Bladder microvascular endothelial cell (primary cell): ENCODE results near the gene C9orf43. TPM values are rescaled to one million over a fixed set of nuclear protein-coding genes. Genes with fewer than 3 reads are reported as not detected.

Experiments used
- total RNA-seq: library from RNA; depleted of rRNA; stranded (reverse); fragments of >200 nt; gene quantifications from 2 replicates; pipeline ENCODE4 v1.2.3, GENCODE V29; 2014

C9orf43 gene, protein sequence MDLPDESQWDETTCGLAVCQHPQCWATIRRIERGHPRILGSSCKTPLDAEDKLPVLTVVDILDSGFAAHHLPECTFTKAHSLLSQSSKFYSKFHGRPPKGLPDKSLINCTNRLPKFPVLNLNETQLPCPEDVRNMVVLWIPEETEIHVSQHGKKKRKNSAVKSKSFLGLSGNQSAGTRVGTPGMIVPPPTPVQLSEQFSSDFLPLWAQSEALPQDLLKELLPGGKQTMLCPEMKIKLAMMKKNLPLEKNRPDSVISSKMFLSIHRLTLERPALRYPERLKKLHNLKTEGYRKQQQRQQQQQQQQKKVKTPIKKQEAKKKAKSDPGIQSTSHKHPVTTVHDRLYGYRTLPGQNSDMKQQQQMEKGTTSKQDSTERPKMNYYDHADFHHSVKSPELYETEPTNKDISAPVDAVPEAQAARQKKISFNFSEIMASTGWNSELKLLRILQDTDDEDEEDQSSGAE
- total RNA-seq = 0.16 and 0.44 TPM in 2 replicates

DNA sequence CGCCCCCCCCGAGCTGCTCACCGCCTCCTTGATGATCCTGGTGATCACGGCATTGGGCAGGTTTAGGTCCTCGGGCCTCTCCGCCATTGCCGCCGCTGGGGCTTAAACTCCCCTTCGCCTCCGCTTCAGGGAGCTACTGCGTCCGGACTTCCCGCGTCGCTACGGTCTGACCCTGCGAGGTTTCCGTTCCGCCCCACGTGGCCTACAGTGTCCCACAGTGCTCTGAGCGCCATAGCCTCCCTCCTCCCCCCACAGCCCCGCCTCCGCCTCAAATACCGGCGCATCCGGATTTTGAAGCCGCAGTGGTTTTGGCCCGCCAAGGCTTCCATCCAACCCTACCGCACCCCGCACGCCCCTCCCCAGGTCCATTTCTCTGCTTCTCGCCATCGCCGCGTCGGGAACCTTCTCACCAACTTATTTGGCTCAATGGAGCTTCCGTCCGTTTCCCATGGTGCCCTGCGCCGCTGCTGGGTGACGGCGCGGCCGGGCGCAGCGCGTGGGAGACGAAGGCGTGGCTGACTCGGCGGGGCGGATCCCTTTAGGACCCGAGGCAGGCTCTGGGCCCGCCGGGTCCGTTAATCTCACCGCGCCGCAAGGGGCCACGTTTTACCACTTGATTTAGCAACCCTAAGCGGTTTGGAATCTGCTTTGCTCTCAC is at the start of gene C9orf43, which contains the start of gene POLE3:
C9orf43 (plus strand) TSS at position 541 of the 658 bp plus-strand sequence. CDS start 2,747 bp downstream, outside the sequence.
POLE3 (minus strand) TSS at position 469 of the 658 bp plus-strand sequence; CDS start at position 87, 382 bp downstream.

DNA sequence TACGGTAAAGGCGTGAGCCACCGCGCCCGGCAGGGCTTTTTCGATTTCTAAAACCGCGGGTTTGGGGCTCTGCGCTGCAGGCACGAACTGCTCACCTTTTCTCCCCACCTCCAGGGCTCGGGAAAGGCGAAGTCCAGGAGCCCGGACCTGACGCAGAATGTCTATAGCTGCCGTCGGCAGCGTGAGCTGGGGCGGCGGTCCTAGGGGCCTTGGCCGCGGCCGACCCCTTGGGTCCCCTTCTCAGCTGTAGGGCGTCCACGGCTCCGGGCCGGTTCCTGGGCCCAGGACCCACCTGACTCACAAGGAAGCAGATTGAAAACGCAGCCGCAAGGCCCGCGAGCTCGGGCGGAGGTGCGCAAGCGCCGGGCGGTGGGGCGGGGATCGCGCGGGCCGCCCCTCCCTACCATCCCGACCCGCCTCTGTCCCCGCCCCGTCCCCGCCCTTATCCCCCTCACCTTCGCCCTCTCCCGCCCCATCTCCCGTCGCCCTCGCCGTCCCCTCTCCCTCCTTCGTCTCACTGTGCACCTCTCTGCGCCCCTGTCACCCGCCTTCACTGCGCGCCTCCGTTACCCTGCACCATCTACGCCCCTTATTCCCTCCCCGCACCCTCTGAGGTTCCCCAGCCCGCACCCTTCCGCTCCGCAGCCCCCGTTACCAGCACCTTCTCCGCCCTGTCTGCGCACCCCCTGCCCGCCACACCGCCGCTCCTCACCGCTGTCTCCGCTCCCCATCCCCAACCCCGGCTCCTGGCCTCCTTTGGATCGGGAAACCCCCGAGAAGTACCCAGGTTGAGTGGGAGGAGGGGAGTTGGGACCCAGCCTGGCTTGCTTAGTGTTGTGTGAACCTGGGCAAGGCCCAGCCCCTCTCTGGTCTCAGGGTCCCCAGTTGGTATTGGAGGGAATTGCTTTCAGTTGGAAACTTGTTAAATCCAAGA is 33.6 kb upstream of the C9orf43 start, which contains the start of gene HDHD3:
HDHD3 (minus strand) TSS at position 353 of the 934 bp plus-strand sequence. CDS start 2,632 bp downstream, outside the sequence.

DNA sequence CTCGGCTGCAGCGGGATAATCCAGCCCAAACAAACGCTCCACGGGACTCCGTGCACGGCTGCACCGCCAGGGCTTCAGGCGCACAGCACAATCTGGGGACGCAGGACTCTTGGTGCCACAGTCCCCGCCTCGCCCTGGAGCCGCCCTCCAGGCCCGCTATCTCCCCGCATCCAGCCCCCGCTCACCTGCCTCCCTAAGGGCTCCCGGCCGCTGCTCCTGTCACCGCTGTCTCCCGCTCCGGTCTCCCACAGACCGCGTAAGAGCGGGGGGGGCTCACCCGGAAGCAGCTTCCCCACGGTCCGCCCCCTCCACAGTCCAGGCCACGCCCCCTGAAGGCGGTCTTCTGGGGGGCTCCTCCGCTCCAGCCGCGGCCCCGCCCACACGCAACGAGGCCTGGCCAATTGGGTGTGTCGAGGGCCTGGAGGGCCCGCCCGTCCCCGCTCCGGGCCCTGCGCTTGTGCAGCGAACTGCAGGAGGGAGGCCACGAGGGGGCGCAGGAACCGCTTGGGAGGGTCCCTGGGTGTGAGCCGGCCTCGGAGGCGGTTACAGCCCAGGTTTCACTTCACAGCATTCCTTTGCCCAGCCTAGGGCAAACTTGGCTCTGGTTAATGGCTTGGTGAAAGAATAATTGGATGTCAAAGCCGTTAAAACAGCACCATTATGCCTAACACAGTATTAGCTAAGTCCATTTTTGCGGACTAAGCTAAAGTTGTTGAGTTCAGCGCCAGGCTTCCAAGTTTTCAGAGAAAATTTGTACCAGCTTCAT is 9.3 kb upstream of the C9orf43 start, which contains the start of gene ALAD:
ALAD (minus strand) TSS at position 258 of the 766 bp plus-strand sequence. CDS start 7,725 bp downstream, outside the sequence.

DNA sequence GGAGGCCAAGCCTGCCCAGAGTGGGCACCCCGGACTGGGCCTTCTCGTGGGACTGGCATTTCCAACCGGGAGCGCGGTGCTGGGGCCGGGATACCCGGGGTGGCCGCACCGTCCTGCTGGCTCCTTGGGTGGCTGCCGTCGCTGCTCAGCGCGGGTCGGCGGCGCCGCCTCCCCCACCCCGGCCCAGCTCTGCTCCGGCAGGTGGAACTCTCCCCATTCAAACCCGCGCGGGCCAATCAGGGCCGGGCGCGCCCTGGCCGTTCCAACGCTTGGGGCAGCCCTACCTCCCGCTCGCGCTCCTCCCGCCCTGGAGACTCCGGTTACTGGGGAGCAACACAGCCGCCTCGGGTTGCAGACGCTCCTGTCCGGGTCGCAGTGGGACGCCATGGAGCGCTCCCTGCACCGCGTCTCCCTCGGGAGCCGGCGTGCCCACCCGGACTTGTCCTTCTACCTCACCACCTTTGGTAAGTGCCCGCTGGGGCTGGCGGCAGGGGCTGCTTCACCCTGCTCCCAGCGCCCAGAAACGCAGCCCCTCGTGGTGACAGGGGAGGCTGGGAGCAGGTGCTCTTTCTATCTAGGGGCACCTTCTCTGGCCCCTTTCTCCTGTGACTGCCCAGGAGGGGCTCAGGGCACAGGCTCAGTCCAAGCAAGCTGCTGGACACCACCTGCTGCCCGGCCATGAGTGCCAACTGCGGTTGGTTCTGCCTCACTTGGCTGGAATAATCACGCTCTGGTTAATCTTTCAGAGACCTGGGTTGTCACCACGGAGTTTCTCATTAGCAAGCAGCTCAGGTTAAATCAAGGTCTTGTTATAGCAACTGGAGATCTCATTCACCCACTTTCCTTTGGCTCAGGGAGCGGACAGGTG is 53.1 kb downstream of the C9orf43 start, which contains the start of gene RGS3:
RGS3 (plus strand) TSS at position 310 of the 868 bp plus-strand sequence; CDS start at position 386, 76 bp downstream.

Other genes starting within 250 kb of the C9orf43 start
- 9.9 and 21.0 TPM in 2 replicates for gene FKBP15, start 189.5 kb upstream of the C9orf43 start, total RNA-seq
- gene SLC31A1, start 189.2 kb upstream of the C9orf43 start, total RNA-seq = 8.9 and 15.4 TPM in 2 replicates
- 39.3 and 49.9 TPM in 2 replicates for gene CDC26, start 135.2 kb upstream of the C9orf43 start, total RNA-seq
- 20.2 and 29.1 TPM in 2 replicates for gene PRPF4, start 135.1 kb upstream of the C9orf43 start, total RNA-seq
- gene RNF183, start 107.4 kb upstream of the C9orf43 start, total RNA-seq = not detected in 2 replicates
- 0.49 and 0.63 TPM in 2 replicates for gene WDR31, start 70.5 kb upstream of the C9orf43 start, total RNA-seq
- not detected in 2 replicates for gene BSPRY, start 61.2 kb upstream of the C9orf43 start, total RNA-seq
- 6.5 and 9.7 TPM in 2 replicates for gene HDHD3, start 33.8 kb upstream of the C9orf43 start, total RNA-seq
- 16.0 and 24.0 TPM in 2 replicates for gene ALAD, start 9.5 kb upstream of the C9orf43 start, total RNA-seq
- 37.4 and 55.3 TPM in 2 replicates for gene POLE3, start 72 bp upstream of the C9orf43 start, total RNA-seq
- gene RGS3, start 53.0 kb downstream of the C9orf43 start, total RNA-seq = 311 and 404 TPM in 2 replicates